IPS-11a (cell line): Measurements from ENCODE around the gene OLFM1.

Source experiments
- H3K4me3 ChIP-seq: one replicate; pipeline ENCODE4 v1.5.1; 2013; ENCODE audit warnings: low read depth, low read length, control low read depth

Gene OLFM1

GRCh38 chr9:135087899-135088347, 455 bp downstream of the OLFM1 start:
- peak overlapping the region; percentile 53 for H3K4me3 ChIP-seq

- H3K4me3 ChIP-seq = peak overlapping the region; percentile 53
These were observed 995 bp downstream of the OLFM1 start for GRCh38 chr9:135088348-135088978.

- peak overlapping the region; percentile 53 for H3K4me3 ChIP-seq
These were observed 1.7 kb downstream of the OLFM1 start for GRCh38 chr9:135088979-135089847.

GRCh38 chr9:135090081-135090480, 2.6 kb downstream of the OLFM1 start:
- H3K4me3 ChIP-seq = no peak overlapping the region

GRCh38 chr9:135090547-135090946, 3.1 kb downstream of the OLFM1 start:
- H3K4me3 ChIP-seq = no peak overlapping the region

GRCh38 chr9:135091545-135091944, 4.1 kb downstream of the OLFM1 start:
- H3K4me3 ChIP-seq = no peak overlapping the region

- no peak overlapping the region for H3K4me3 ChIP-seq
These were observed 5.6 kb downstream of the OLFM1 start for GRCh38 chr9:135093111-135093510.

GRCh38 chr9:135093911-135094584, 6.6 kb downstream of the OLFM1 start:
- H3K4me3 ChIP-seq = no peak overlapping the region

GRCh38 chr9:135095470-135096407, 8.3 kb downstream of the OLFM1 start:
- H3K4me3 ChIP-seq = no peak overlapping the region

- H3K4me3 ChIP-seq = no peak overlapping the region
These were observed 9.0 kb downstream of the OLFM1 start for GRCh38 chr9:135096408-135096895.

- no peak overlapping the region for H3K4me3 ChIP-seq
These were observed 11.1 kb downstream of the OLFM1 start for GRCh38 chr9:135098400-135099105.

- no peak overlapping the region for H3K4me3 ChIP-seq
These were observed 12.1 kb downstream of the OLFM1 start for GRCh38 chr9:135099574-135099973.

GRCh38 chr9:135100241-135100681, 12.8 kb downstream of the OLFM1 start:
- H3K4me3 ChIP-seq = no peak overlapping the region

GRCh38 chr9:135100725-135101410, 13.4 kb downstream of the OLFM1 start:
- H3K4me3 ChIP-seq = no peak overlapping the region

GRCh38 chr9:135101486-135101885, 14.0 kb downstream of the OLFM1 start:
- no peak overlapping the region for H3K4me3 ChIP-seq

GRCh38 chr9:135101926-135102325, 14.5 kb downstream of the OLFM1 start:
- no peak overlapping the region for H3K4me3 ChIP-seq

GRCh38 chr9:135102331-135102730, 14.9 kb downstream of the OLFM1 start:
- H3K4me3 ChIP-seq = no peak overlapping the region

GRCh38 chr9:135103001-135103446, 15.6 kb downstream of the OLFM1 start:
- no peak overlapping the region for H3K4me3 ChIP-seq
